Left ventricle myocardium inferior (tissue), 1 donor: ENCODE data around the gene COBLL1. TPM values are rescaled to one million over a fixed set of nuclear protein-coding genes. Genes with fewer than 3 reads are reported as not detected.

ENCODE experiments used
- DNase-seq: peaks from one replicate; pipeline ENCODE4 v3.0.0-alpha.2; 2020
- H3K27ac ChIP-seq: fragments of 200-600 bp; replicated peaks from 2 replicates; pipeline ENCODE4 v1.8.0; 2021
- H3K27me3 ChIP-seq: fragments of 200-600 bp; 2 replicates; pipeline ENCODE4 v1.8.0; 2021; ENCODE audit warnings: low read depth
- H3K36me3 ChIP-seq: fragments of 200-600 bp; 2 replicates; pipeline ENCODE4 v1.8.0; 2021
- H3K4me1 ChIP-seq: fragments of 200-600 bp; 2 replicates; pipeline ENCODE4 v1.8.0; 2021
- H3K4me3 ChIP-seq: fragments of 200-600 bp; 2 replicates; pipeline ENCODE4 v1.8.0; 2021; ENCODE audit warnings: mild to moderate bottlenecking, moderate library complexity
- H3K9me3 ChIP-seq: fragments of 200-600 bp; replicated peaks from 2 replicates; pipeline ENCODE4 v1.8.0; 2021
- intact Hi-C: fragments of 100-400 bp; cut with micrococcal nuclease; formaldehyde crosslinking; loops from one replicate; pipeline ENCODE4 v1.11.0; 2022
- total RNA-seq: library from RNA; stranded (reverse); fragmentation: NEBNext Ultra II Directional; extraction: Animal tissue kit (Norgen Biotek cat#: 25700); gene quantifications from one replicate; pipeline ENCODE4 v1.2.1, GENCODE V29; 2021
- TF ChIP-seq, protein P1 (sequence below): fragments of 200-600 bp; IDR thresholded peaks from 2 replicates; pipeline ENCODE4 v1.8.0; 2021; ENCODE audit warnings: antibody characterized with exemption, mild to moderate bottlenecking, borderline replicate concordance
- donor health status: DM: no; HTN: yes; CAD: no; lungs with severe emphysema.

COBLL1 gene
- total RNA-seq, 1 donor from 2014 or later, result 15.3 TPM

DNA sequence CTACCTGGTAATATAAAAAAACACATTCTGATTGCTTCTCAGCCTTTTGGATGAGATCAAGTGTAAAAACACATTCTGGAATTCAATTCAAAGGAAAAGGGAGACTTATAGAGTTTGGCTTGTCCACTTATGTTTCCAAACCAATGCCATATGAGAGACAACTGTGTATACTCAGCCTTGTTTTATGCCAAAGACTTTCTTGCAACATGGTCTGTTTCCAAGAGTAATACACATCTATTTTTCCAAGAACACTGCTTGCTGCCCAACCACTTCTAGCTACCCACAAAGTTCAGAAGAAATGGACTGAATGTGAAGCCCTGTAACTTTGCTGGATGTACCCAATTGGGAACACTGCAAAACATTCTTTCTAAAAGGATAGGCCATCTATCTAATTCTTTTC is 172.3 kb downstream of the COBLL1 start:
- no peak for DNase-seq
- Histone ChIP-seq H3K27ac (no peak overlapping the region), H3K27me3 (no peaks in the 10 kb centered on the region), H3K9me3 (no peaks in the 10 kb centered on the region), H3K36me3 (no peaks in the 10 kb centered on the region), H3K4me1 (peaks cover 14% of the 10 kb centered on the region), H3K4me3 (no peak overlapping the region)
- intact Hi-C loops, result no loop called here
- TF ChIP-seq, protein P1, sequence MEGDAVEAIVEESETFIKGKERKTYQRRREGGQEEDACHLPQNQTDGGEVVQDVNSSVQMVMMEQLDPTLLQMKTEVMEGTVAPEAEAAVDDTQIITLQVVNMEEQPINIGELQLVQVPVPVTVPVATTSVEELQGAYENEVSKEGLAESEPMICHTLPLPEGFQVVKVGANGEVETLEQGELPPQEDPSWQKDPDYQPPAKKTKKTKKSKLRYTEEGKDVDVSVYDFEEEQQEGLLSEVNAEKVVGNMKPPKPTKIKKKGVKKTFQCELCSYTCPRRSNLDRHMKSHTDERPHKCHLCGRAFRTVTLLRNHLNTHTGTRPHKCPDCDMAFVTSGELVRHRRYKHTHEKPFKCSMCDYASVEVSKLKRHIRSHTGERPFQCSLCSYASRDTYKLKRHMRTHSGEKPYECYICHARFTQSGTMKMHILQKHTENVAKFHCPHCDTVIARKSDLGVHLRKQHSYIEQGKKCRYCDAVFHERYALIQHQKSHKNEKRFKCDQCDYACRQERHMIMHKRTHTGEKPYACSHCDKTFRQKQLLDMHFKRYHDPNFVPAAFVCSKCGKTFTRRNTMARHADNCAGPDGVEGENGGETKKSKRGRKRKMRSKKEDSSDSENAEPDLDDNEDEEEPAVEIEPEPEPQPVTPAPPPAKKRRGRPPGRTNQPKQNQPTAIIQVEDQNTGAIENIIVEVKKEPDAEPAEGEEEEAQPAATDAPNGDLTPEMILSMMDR, result no peak

GRCh38 chr2:164667566-164667965 is 174.1 kb downstream of the COBLL1 start:
- TF ChIP-seq, protein P1, result no peak
- no peak for DNase-seq
- Histone ChIP-seq H3K27me3 (no peaks in the 10 kb centered on the region), H3K9me3 (no peaks in the 10 kb centered on the region), H3K27ac (no peak overlapping the region), H3K4me1 (peaks cover 23% of the 10 kb centered on the region), H3K36me3 (no peaks in the 10 kb centered on the region), H3K4me3 (no peak overlapping the region)
- intact Hi-C loops, result no loop called here

GRCh38 chr2:164664070-164664469 is 177.6 kb downstream of the COBLL1 start:
- intact Hi-C loops, result no loop called here
- peaks cover 22% of the 10 kb centered on the region for H3K4me1 ChIP-seq
- TF ChIP-seq, protein P1, result no peak
- no peaks in the 10 kb centered on the region for H3K9me3 ChIP-seq
- H3K36me3 ChIP-seq, result no peaks in the 10 kb centered on the region
- no peaks in the 10 kb centered on the region for H3K27me3 ChIP-seq
- H3K4me3 ChIP-seq, result no peak overlapping the region
- H3K27ac ChIP-seq, result no peak overlapping the region
- no peak for DNase-seq

DNA sequence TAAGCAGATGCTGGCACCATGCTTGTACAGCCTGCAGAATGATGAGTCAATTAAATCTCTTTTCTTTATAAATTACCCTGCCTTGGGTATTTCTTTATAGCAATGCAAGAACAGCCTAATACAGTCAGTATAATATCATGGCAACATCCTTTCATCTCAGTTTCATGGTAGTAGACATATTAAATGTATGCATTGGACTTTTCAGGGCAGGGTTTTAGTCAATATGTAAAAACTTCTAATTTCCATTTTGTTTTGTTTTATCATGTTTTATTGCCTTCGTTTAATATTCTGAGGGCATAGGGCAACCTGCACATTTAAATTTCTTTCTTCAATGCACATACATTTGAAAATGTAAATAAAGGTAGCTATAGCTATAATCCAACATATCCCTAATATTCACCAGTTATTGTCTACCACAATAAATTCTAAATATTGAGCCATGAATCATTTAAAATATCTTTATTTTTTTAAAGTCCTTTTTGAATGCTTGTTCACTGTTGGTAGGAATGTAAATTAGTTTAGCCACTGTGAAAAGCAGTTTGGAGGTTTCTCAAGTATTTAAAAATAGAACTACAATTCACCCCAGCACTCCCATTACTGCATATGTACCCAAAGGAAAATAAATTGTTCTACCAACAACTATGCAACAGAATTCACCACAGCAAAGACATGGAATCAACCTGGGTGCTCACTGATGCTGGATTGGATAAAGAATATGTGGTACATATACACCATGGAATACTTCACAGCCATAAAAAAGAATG is 178.6 kb downstream of the COBLL1 start:
- no peak for DNase-seq
- no peaks in the 10 kb centered on the region for H3K27me3 ChIP-seq
- H3K36me3 ChIP-seq, result peaks cover under 1% of the 10 kb centered on the region
- no peak overlapping the region for H3K4me3 ChIP-seq
- no peaks in the 10 kb centered on the region for H3K9me3 ChIP-seq
- TF ChIP-seq, protein P1, result no peak
- H3K4me1 ChIP-seq, result peaks cover 22% of the 10 kb centered on the region
- peak overlapping the region; percentile 62 for H3K27ac ChIP-seq
- intact Hi-C loops, result no loop called here

DNA sequence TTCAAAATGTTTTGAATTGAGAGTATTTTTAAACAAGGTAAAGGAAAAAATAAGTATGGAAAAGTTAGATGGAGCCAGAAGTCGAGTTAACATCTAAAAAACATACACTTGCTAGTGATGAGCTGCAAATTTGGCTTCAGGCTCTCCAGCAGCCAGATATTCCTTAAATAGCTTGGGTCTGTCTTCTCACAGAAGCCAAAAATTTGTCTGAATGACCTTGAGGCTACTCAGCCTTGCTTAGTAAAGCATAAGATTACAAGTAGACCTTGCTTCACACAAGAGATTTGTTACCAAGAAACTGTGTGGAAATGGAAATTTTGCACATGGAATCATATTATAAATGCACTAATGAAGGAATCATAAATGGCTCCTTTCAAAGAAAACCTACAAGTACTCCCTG is 179.6 kb downstream of the COBLL1 start:
- H3K4me1 ChIP-seq, result peaks cover 22% of the 10 kb centered on the region
- intact Hi-C loops, result no loop called here
- H3K36me3 ChIP-seq, result peaks cover 4% of the 10 kb centered on the region
- no peak overlapping the region for H3K4me3 ChIP-seq
- TF ChIP-seq, protein P1, result no peak
- H3K9me3 ChIP-seq, result no peaks in the 10 kb centered on the region
- no peak for DNase-seq
- no peaks in the 10 kb centered on the region for H3K27me3 ChIP-seq
- H3K27ac ChIP-seq, result peak overlapping the region; percentile 62
